Loucy (cell line): ENCODE results near the gene SLC9A3.

Experiments
- CTCF ChIP-seq: fragments of 200-600 bp; sonication (generic); conservative IDR thresholded peaks from 2 replicates; pipeline ENCODE4 v1.5.1; 2014; ENCODE audit warnings: mild to moderate bottlenecking, antibody characterized with exemption, low read length
- EZH2phosphoT487 ChIP-seq: fragments of 200-600 bp; IDR thresholded peaks from 2 replicates; pipeline ENCODE4 v1.6.1; 2018; ENCODE audit warnings: antibody characterized with exemption, mild to moderate bottlenecking, moderate library complexity, borderline replicate concordance

- TF ChIP-seq CTCF (no peak), EZH2phosphoT487 (no peak)
Measured at GRCh38 chr5:573206-573605, 49.0 kb upstream of the SLC9A3 start.
